Nephron progenitor cell (in vitro differentiated cells): ENCODE measurements around the gene MCOLN1.

Source experiments
- DNase-seq: peaks from one replicate; pipeline ENCODE4 v3.0.0; 2021
- H3K27ac Mint-ChIP-seq: 2 replicates; pipeline ENCODE4 v1.8.0; 2021; ENCODE audit warnings: mild to moderate bottlenecking, moderate library complexity, mixed read lengths
- H3K27me3 Mint-ChIP-seq: 2 replicates; pipeline ENCODE4 v1.8.0; 2021; ENCODE audit warnings: mild to moderate bottlenecking, low read depth, mixed read lengths; ENCODE audit not compliant: poor library complexity
- H3K36me3 Mint-ChIP-seq: 2 replicates; pipeline ENCODE4 v1.8.0; 2021; ENCODE audit warnings: low read depth, mixed read lengths
- H3K4me1 Mint-ChIP-seq: 2 replicates; pipeline ENCODE4 v1.8.0; 2021; ENCODE audit warnings: mixed read lengths
- H3K4me3 Mint-ChIP-seq: 2 replicates; pipeline ENCODE4 v1.8.0; 2021; ENCODE audit warnings: mild to moderate bottlenecking, moderate library complexity, mixed read lengths
- H3K9me3 Mint-ChIP-seq: 2 replicates; pipeline ENCODE4 v1.8.0; 2021; ENCODE audit warnings: mild to moderate bottlenecking, moderate library complexity, mixed read lengths
- TF ChIP-seq, protein P1 (sequence below): fragments of 200-600 bp; sonication (generic); IDR thresholded peaks from 2 replicates; pipeline ENCODE4 v1.5.0; 2021; ENCODE audit warnings: antibody characterized with exemption

Gene MCOLN1

DNA sequence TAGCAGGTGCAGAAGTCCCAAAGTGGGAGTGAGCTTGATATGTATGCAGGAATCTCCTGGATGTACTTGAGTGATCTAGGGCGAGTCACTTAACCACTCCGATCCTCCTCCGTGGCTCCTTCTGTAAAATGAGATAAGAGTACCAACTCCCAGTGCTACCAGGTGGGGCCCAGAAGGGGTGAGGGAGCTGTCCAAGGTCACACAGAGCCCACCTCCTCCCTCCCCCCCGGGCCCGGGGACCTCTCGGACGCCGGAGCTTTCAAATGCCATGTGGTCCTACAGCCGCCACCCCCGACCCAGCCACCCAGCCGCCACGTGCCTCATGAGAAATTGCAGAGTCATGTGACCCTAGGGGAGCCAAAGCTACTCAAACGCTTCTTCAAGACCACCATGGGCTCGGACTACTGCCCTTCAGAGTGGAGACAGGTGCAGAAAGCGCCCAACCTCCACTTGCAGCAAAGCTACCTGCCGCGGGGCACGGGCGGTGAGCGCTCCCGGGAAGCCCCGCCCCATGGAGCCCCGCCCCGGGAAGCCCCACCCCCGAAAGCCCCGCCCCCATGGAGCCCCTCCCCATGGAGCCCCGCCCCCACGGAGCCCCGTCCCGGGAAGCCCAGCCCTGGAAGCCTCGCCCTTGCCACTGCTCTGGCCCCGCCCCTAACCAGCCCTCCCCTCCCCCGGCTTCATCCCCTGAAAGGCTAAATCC, 16.6 kb upstream of the MCOLN1 start:
- Mint-ChIP-seq H3K4me1 (no peaks in the 10 kb centered on the region), H3K27ac (no peak overlapping the region), H3K4me3 (no peak overlapping the region), H3K27me3 (peaks cover 67% of the 10 kb centered on the region), H3K36me3 (no peaks in the 10 kb centered on the region), H3K9me3 (no peaks in the 10 kb centered on the region)
- TF ChIP-seq, protein P1, sequence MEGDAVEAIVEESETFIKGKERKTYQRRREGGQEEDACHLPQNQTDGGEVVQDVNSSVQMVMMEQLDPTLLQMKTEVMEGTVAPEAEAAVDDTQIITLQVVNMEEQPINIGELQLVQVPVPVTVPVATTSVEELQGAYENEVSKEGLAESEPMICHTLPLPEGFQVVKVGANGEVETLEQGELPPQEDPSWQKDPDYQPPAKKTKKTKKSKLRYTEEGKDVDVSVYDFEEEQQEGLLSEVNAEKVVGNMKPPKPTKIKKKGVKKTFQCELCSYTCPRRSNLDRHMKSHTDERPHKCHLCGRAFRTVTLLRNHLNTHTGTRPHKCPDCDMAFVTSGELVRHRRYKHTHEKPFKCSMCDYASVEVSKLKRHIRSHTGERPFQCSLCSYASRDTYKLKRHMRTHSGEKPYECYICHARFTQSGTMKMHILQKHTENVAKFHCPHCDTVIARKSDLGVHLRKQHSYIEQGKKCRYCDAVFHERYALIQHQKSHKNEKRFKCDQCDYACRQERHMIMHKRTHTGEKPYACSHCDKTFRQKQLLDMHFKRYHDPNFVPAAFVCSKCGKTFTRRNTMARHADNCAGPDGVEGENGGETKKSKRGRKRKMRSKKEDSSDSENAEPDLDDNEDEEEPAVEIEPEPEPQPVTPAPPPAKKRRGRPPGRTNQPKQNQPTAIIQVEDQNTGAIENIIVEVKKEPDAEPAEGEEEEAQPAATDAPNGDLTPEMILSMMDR = no peak
- peak; percentile 62 for DNase-seq

DNA sequence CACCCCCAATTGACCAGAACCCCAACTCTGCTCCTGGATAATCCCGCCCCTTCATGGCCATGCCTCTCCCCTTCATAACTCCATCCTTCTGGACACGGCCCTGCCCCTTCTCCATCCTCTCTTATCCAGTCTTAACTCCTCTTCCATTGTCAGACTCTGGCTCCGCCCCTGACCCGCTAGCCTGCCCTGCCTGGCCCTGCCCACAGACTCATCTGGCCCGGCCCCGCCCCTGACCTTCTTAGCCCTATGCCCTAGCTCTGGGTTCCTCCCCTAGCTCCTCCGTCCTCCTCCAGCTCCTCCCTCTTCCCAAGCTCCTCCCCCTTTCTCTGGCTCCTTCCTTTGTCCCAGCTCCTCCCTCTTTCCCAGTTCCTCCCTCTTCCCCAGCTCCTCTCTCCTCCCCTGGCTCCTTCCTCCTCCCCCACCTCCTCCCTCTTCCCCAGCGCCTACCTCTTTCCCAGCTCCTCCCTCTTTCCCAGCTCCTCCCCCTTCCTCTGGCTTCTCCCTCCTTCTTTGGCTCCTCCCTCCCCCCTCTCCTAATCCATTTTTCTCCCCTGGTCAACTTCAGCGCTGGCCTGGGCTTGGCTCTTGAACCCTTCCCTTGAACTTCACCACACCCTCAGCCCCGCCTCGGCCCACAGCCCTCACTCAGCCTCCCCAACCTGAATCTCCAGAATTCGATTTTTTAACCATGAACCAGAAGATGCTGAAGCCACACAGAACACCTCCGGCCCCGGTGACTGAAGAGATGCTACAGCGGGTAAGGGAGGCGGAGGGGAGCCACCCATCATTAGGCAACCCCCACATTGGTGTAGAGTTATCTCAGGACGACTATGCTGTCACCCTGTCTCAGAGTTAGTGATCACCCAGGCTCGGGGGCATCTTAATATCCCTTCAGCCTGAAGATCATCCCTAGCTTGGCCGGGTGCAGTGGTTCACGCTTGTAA, 15.8 kb upstream of the MCOLN1 start:
- no peaks in the 10 kb centered on the region for H3K9me3 Mint-ChIP-seq
- H3K4me3 Mint-ChIP-seq = no peak overlapping the region
- peak; percentile 81 for DNase-seq
- TF ChIP-seq, protein P1 = no peak
- no peak overlapping the region for H3K27ac Mint-ChIP-seq
- H3K27me3 Mint-ChIP-seq = peaks cover 61% of the 10 kb centered on the region
- no peaks in the 10 kb centered on the region for H3K4me1 Mint-ChIP-seq
- no peaks in the 10 kb centered on the region for H3K36me3 Mint-ChIP-seq

DNA sequence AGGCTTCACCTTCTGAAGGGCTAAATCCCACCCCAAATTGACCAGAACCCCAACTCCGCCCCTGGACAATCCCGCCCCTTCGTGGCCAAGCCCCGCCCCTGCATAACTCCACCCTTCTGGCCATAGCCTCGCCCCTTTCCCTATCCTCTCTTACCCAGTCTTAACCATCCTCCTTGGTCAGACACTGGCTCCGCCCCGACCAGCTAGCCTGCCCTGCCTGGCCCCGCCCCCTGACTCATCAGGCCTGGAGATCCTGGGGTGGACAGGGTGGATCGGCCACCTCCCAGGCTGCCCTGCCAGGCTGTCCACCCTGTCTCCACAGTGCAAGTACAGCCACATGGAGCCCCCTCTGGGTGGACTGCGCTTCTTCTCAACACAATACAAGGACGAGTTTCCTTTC, 14.5 kb upstream of the MCOLN1 start:
- DNase-seq = peak; percentile 72

DNA sequence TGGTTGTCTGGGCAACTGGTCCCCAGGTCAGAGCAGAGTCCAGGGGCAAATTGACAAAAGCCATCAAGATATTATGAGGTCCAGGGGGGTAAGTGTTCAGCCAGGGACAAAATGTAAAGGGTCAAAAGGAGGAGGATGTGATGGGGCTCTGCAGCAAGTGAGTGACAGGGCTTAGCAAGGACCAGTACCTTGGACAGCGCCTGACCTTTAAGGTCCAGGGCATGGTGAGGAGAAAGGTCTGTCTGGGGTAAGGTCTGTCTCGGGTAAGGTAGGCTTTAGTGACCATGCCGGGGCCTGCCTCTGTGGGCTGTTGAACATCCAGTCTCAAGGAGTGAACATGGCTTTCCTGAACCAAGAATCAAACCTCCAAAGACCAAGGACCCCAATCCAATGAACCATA, 12.8 kb upstream of the MCOLN1 start:
- Mint-ChIP-seq H3K27ac (no peak overlapping the region), H3K4me3 (no peak overlapping the region), H3K36me3 (no peaks in the 10 kb centered on the region), H3K4me1 (peaks cover under 1% of the 10 kb centered on the region), H3K27me3 (peaks cover 41% of the 10 kb centered on the region), H3K9me3 (no peaks in the 10 kb centered on the region)
- TF ChIP-seq, protein P1 = no peak
- DNase-seq = peak; percentile 70

More for the DNA sequence above, 14.5 kb upstream of the MCOLN1 start:
- TF ChIP-seq, protein P1 = no peak
- H3K4me3 Mint-ChIP-seq = no peak overlapping the region
- no peaks in the 10 kb centered on the region for H3K9me3 Mint-ChIP-seq
- no peak overlapping the region for H3K27ac Mint-ChIP-seq
- H3K36me3 Mint-ChIP-seq = no peaks in the 10 kb centered on the region
- H3K27me3 Mint-ChIP-seq = peaks cover 52% of the 10 kb centered on the region
- no peaks in the 10 kb centered on the region for H3K4me1 Mint-ChIP-seq

DNA sequence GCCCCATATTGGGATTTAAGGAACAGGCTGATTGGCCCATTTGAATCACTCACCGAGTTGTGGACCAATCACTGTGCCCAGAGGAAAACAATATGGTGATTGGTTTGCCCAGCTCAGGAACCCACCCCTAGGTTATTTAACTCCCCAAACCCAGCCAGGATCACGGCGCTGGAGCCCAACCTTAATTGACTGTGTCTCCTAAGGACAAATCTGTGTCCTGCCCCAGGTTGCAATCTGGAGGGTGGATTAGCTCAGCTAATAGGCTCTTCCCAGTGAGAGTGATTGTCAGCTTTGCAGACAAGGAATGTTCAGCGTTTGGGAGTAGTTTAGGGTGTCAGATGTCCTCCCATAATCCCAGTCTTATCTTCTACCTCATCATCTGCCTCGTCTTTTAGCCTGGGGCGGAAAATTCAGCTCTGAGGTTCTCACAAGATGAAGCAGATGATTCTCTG, 10.0 kb upstream of the MCOLN1 start:
- Mint-ChIP-seq H3K4me3 (no peak overlapping the region), H3K36me3 (no peaks in the 10 kb centered on the region), H3K9me3 (no peaks in the 10 kb centered on the region), H3K27me3 (peaks cover 29% of the 10 kb centered on the region), H3K4me1 (peaks cover 21% of the 10 kb centered on the region), H3K27ac (no peak overlapping the region)
- TF ChIP-seq, protein P1 = no peak
- no peak for DNase-seq
